HCT116 (cell line): ENCODE data around the gene ANAPC2. TPM values are rescaled to one million over a fixed set of nuclear protein-coding genes. Genes with fewer than 3 reads are reported as not detected.

Experiments used
- ATAC-seq: fragments of 200-7000 bp; cut with Tn5 transposase; 2 replicates; pipeline ENCODE4 v1.9.1; 2020; ENCODE audit warnings: mild to moderate bottlenecking, moderate library complexity
- BruUV-seq: library from RNA; stranded (reverse); fragments of 400-500 nt; replicated peaks from 2 replicates; lab custom pipeline; 2021; lab: Mats Ljungman, UMichigan
- CTCF ChIA-PET: fragments of 300-600 bp; sonication (Branson Sonifier 250); formaldehyde crosslinking; loops from one replicate; lab custom pipeline; 2021; ENCODE audit warnings: antibody characterized with exemption; lab: Charles Lee
- POLR2A ChIA-PET: fragments of 300-600, 350-600 bp; sonication (Branson Sonifier 250); formaldehyde crosslinking; loops from one replicate; lab custom pipeline; 2021; ENCODE audit warnings: antibody characterized with exemption; lab: Charles Lee
- RAD21 ChIA-PET, 2 experiments: fragments of 300-600 bp; sonication (Branson Sonifier 250); formaldehyde crosslinking; loops; one replicate each; lab custom pipeline; 2023; ENCODE audit warnings: low total read pairs in 2 of 2; ENCODE audit not compliant: uncharacterized antibody in 2 of 2, unreplicated experiment in 2 of 2, low non-redundant PET in 1 of 2; lab: Charles Lee
- DNase-seq: peaks from one replicate; pipeline ENCODE4 v3.0.0-alpha.2; 2010; ENCODE audit warnings: low read depth, low spot score
- H2AFZ ChIP-seq: fragments of 200-600 bp; shearing (Covaris generic), sonication (generic); 2 replicates; pipeline ENCODE4 v1.6.1; 2017; ENCODE audit warnings: low read depth, mixed run types, mixed read lengths, antibody characterized with exemption, low read length; ENCODE audit not compliant: poor library complexity, severe bottlenecking
- H3K27ac ChIP-seq: 2 replicates; pipeline ENCODE4 v1.5.1; 2012; ENCODE audit warnings: low read depth, low read length
- H3K27me3 ChIP-seq: fragments of 200-600 bp; sonication (generic); 2 replicates; pipeline ENCODE4 v1.6.1; 2016; ENCODE audit warnings: mixed run types, low read length, mixed read lengths; ENCODE audit not compliant: insufficient read depth
- H3K36me3 ChIP-seq, 2 experiments: fragments of 200-500 bp in 1 of 2; fragments of 200-600 bp in 1 of 2; sonication (Bioruptor generic) in 1 of 2; sonication (generic) in 1 of 2; 2 replicates each; pipeline versions ENCODE4 v1.5.1 to v1.6.1; 2014 to 2016; ENCODE audit warnings: low read length in 2 of 2, inconsistent platforms in 1 of 2, mixed read lengths in 1 of 2, mixed run types in 1 of 2; ENCODE audit not compliant: insufficient read depth in 2 of 2, control insufficient read depth in 1 of 2
- H3K4me1 ChIP-seq, 2 experiments: fragments of 200-600 bp in 1 of 2; sonication (generic) in 1 of 2; 2 replicates each; pipeline versions ENCODE4 v1.5.1 to v1.6.1; 2012 to 2017; ENCODE audit warnings: low read length in 2 of 2, inconsistent platforms in 1 of 2, mild to moderate bottlenecking in 1 of 2, mixed read lengths in 1 of 2, mixed run types in 1 of 2, moderate library complexity in 1 of 2; ENCODE audit not compliant: insufficient read depth in 2 of 2, control insufficient read depth in 1 of 2
- H3K4me2 ChIP-seq: fragments of 200-600 bp; sonication (generic); 2 replicates; pipeline ENCODE4 v1.6.1; 2017; ENCODE audit warnings: mixed run types, low read length, mixed read lengths
- H3K4me3 ChIP-seq, 2 experiments: fragments of 200-600 bp in 1 of 2; sonication (generic) in 1 of 2; replicated peaks in 1 of 2; 2 replicates each; pipeline ENCODE4 v1.5.1; 2011 to 2016; ENCODE audit warnings: low read length in 2 of 2, control low read depth in 1 of 2, low read depth in 1 of 2, mild to moderate bottlenecking in 1 of 2, mixed read lengths in 1 of 2, mixed run types in 1 of 2
- H3K79me2 ChIP-seq: fragments of 200-600 bp; sonication (generic); 2 replicates; pipeline ENCODE4 v1.6.1; 2017; ENCODE audit warnings: mild to moderate bottlenecking, mixed run types, low read length, moderate library complexity, mixed read lengths; ENCODE audit not compliant: insufficient read depth
- H3K9ac ChIP-seq: fragments of 200-600 bp; sonication (generic); 2 replicates; pipeline ENCODE4 v1.6.1; 2016; ENCODE audit warnings: low read length, mixed read lengths
- H3K9me2 ChIP-seq: fragments of 200-600 bp; sonication (generic), shearing (Covaris generic); 2 replicates; pipeline ENCODE4 v1.6.1; 2017; ENCODE audit warnings: mixed run types, mild to moderate bottlenecking, moderate library complexity; ENCODE audit not compliant: insufficient read depth
- H3K9me3 ChIP-seq, 2 experiments: fragments of 200-500 bp in 1 of 2; fragments of 200-600 bp in 1 of 2; sonication (Bioruptor generic) in 1 of 2; sonication (generic) in 1 of 2; 2 replicates each; pipeline ENCODE4 v1.6.1; 2014 to 2017; ENCODE audit warnings: low read length in 2 of 2, mixed read lengths in 2 of 2, inconsistent platforms in 1 of 2, low read depth in 1 of 2, mild to moderate bottlenecking in 1 of 2, mixed run types in 1 of 2, moderate library complexity in 1 of 2; ENCODE audit not compliant: control insufficient read depth in 1 of 2, insufficient read depth in 1 of 2
- H4K20me1 ChIP-seq: fragments of 200-600 bp; sonication (generic), shearing (Covaris generic); 2 replicates; pipeline ENCODE4 v1.6.1; 2017; ENCODE audit warnings: mixed run types, mild to moderate bottlenecking, moderate library complexity; ENCODE audit not compliant: insufficient read depth
- EZH2 ChIP-seq: fragments of 200-600 bp; sonication (generic); IDR thresholded peaks from 2 replicates; pipeline ENCODE4 v1.6.1; 2017; ENCODE audit warnings: antibody characterized with exemption, mixed run types
- EZH2phosphoT487 ChIP-seq: fragments of 200-600 bp; IDR thresholded peaks from 2 replicates; pipeline ENCODE4 v1.6.1; 2018; ENCODE audit warnings: antibody characterized with exemption, borderline replicate concordance
- POLR2AphosphoS5 ChIP-seq: IDR thresholded peaks from 2 replicates; pipeline ENCODE4 v1.6.1; 2011; ENCODE audit warnings: mild to moderate bottlenecking, low read depth, low read length, moderate library complexity
- REST ChIP-seq: IDR thresholded peaks from 2 replicates; pipeline ENCODE4 v1.6.1; 2012; ENCODE audit warnings: low read depth
- SIN3A ChIP-seq: IDR thresholded peaks from 2 replicates; pipeline ENCODE4 v1.6.1; 2012; ENCODE audit warnings: low read depth
- SP1 ChIP-seq: IDR thresholded peaks from 2 replicates; pipeline ENCODE4 v1.6.1; 2012; ENCODE audit warnings: low read depth
- SRF ChIP-seq: IDR thresholded peaks from 2 replicates; pipeline ENCODE4 v1.6.1; 2012; ENCODE audit warnings: low read depth
- YY1 ChIP-seq: IDR thresholded peaks from 2 replicates; pipeline ENCODE4 v1.6.1; 2011; ENCODE audit warnings: low read length, low read depth, moderate library complexity, mild to moderate bottlenecking; ENCODE audit not compliant: insufficient replicate concordance; ENCODE audit errors: extremely low read depth
- intact Hi-C: fragments of 100-400 bp; cut with micrococcal nuclease; formaldehyde crosslinking; loops from 2 replicates; pipeline ENCODE4 v1.10.0; 2022
- total RNA-seq: library from RNA; stranded (reverse); gene quantifications from one replicate; pipeline ENCODE4 v1.2.1, GENCODE V29; 2021; ENCODE audit not compliant: unreplicated experiment

The ANAPC2 gene
- total RNA-seq, 1 experiment from 2014 or later = 75.5 TPM

- Histone ChIP-seq H3K4me3 (no peak overlapping the region), H3K36me3 (no peaks in the 10 kb centered on the region), H3K27me3 (no peaks in the 10 kb centered on the region), H4K20me1 (no peaks in the 10 kb centered on the region), H2AFZ (no peak overlapping the region), H3K9ac (no peak overlapping the region), H3K9me2 (no peaks in the 10 kb centered on the region), H3K4me1 (peaks cover 0 to 4% of the 10 kb centered on the region in 2 experiments; a peak in 3 of 4 replicates), H3K4me2 (no peak overlapping the region), H3K79me2 (no peaks in the 10 kb centered on the region), H3K27ac (no peak overlapping the region), H3K9me3 (no peaks in the 10 kb centered on the region)
- ATAC-seq = no peak
- POLR2A ChIA-PET = no interaction called here
- CTCF ChIA-PET = no interaction called here
- intact Hi-C loops = no loop called here
- DNase-seq = no peak
- no TSS peak for BruUV-seq
- TF ChIP-seq SRF = no peak
- no peak for TF ChIP-seq REST
- no peak for TF ChIP-seq SIN3A
- TF ChIP-seq EZH2phosphoT487 = no peak
- TF ChIP-seq EZH2 = no peak
- TF ChIP-seq YY1 = no peak
- TF ChIP-seq POLR2AphosphoS5 = no peak
- TF ChIP-seq SP1 = no peak
- RAD21 ChIA-PET = no interaction called here
Observed at GRCh38 chr9:137140151-137141012, 48.0 kb downstream of the ANAPC2 start.
